GM18907 (cell line): ENCODE measurements around the gene FAM241A.
"Not testable (repeated sequence)": the region's sequence is repeated elsewhere in the genome, so short reads cannot be mapped to it uniquely, and the experiment has no call there.

Source experiments
- ATAC-seq: cut with Tn5 transposase; IDR thresholded peaks from one replicate; pipeline ENCODE4 v1.9.1; 2021; ENCODE audit warnings: mild to moderate bottlenecking, moderate library complexity; ENCODE audit not compliant: unreplicated experiment

The FAM241A gene

GRCh38 chr4:112172180-112172579 lies 26.9 kb downstream of the FAM241A start:
- ATAC-seq: peak; percentile 89

GRCh38 chr4:112173593-112174558 lies 28.6 kb downstream of the FAM241A start:
- ATAC-seq: no peak

- ATAC-seq: no peak
These were observed 30.6 kb downstream of the FAM241A start for GRCh38 chr4:112175840-112176239.

GRCh38 chr4:112176596-112176995 lies 31.3 kb downstream of the FAM241A start:
- no peak for ATAC-seq

DNA sequence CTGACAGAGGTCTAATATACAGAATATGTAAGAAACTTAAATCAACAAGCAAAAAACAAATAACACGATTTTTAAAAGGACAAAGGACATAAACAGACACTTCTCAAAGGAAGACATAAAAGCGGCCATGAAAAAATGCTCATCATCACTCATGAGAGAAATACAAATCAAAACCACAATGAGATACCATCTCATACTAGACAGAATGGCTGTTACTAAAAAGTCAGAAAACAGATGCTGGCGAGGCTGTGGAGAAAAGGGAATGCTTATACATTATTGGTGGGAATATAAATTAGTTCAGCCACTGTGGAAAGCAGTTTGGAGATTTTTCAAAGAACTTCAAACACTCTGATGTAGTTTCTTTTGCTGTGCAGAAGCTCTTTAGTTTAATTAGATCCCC lies 33.5 kb downstream of the FAM241A start:
- not testable (repeated sequence) for ATAC-seq

DNA sequence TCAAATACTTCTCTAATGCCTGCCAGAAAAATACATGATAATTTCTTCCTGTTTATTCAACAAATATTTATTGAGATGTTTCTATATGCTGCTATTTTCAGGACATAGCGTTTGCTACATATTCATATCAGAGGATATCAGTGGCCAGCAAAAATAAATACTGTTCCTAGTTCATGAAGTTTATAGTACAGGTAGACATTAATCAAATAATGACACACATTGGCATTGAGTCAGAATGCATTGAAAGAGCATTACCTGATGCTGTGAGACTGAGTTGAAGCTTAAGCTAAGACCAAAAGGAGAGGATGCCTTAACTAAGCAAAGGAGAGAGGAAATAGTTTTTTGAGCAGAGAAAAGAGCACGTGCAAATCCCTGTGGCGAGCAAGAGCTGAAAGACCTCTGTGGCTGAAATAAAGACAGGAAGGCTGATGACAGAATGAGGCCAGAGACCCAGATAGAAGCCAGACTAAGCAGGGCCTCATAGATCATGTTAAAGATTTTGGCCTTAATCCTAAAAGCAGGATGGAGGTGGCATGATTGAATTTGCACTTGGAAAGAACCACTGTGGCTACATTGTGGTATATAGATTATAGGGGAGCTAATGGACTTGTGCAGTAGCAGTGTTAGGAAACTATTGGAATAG lies 36.2 kb downstream of the FAM241A start:
- no peak for ATAC-seq

DNA sequence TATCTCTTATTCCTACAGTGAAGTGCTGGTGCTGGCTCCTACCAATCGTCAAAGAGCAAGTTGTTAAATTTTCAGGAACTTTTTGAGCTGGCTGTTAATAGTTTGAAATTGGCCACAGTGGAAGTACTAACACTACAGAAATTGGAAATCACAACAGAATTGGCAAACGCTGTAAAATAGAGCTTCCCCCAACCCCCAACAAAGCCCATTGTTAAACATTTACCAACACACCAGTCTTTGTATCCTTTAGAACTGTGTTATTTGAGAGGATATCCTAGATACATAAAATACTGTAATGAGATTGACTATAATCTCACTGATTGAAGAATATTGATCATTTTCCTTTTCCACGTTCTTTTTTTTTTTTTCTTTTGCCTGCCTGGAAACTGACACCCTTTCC lies 37.4 kb downstream of the FAM241A start:
- ATAC-seq: no peak

DNA sequence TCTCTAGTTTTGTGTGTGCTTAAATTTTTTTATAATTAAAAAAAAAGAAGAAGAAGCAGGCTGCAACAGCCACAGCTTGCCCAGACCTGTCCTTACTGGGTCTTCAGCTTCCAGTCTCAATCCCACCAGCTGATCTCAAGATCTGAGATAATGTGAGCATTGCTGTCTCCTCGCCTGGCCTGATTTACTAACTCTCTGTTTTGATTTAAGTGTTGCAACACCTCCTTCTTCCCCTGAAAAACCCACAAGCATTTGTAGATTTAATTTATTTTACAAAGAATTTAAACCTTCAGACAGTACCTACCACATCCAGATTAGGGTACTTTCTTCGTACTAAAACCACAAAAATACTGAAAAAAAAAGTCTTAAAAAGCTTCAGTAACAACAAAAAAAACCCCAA lies 38.0 kb downstream of the FAM241A start:
- ATAC-seq: no peak

- ATAC-seq: no peak
These were observed 39.2 kb downstream of the FAM241A start for GRCh38 chr4:112184438-112184837.

GRCh38 chr4:112185334-112185733 lies 40.1 kb downstream of the FAM241A start:
- ATAC-seq: peak; percentile 58

GRCh38 chr4:112185740-112186670 lies 40.8 kb downstream of the FAM241A start:
- no peak for ATAC-seq

- no peak for ATAC-seq
These were observed 44.5 kb downstream of the FAM241A start for GRCh38 chr4:112189754-112190153.

GRCh38 chr4:112190684-112191083 lies 45.4 kb downstream of the FAM241A start:
- ATAC-seq: no peak

DNA sequence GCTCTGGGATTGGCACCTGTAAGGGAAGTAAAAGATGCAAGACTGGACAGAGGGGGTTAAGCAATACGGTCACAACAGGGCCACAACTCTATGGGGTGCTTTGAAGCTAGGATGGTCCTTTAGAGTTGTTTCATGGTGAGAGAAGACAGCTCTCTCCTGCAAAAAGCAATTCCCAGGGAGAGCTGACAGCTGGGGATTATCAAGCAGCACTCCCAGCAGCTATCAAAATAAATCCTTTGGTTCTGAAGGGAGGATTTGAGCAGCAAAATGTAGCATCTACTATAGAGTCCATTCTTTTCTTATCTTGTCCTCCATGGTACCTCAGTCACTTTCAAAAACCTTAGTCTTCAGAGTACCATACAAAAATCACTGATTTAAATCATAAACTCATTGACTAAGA lies 51.2 kb downstream of the FAM241A start:
- ATAC-seq: no peak

GRCh38 chr4:112199041-112199440 lies 53.8 kb downstream of the FAM241A start:
- no peak for ATAC-seq

GRCh38 chr4:112201915-112202505 lies 56.8 kb downstream of the FAM241A start:
- no peak for ATAC-seq

DNA sequence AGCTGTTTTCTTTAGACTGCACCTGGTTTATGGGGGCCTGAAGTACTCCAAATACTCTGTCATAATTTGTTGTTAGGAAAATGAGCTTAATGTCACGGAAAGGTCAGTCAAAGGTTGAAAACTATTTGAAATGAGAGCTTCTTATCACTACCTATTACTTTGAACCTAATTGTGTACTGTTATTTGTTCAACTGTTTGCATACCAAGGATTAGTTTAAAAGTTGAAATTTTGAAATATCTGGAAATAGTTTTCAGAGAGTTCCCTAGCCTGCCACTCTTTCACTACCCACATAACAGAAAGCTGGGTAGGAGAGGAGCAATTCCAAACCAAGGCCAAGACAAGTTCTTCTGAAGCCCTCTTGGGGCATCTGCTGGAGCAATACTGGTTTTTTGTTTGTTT lies 58.3 kb downstream of the FAM241A start:
- no peak for ATAC-seq

GRCh38 chr4:112206431-112206830 lies 61.2 kb downstream of the FAM241A start:
- no peak for ATAC-seq

- not testable (repeated sequence) for ATAC-seq
These were observed 63.2 kb downstream of the FAM241A start for GRCh38 chr4:112208137-112209095.
